Activated gamma-delta T cell treated with anti-CD3 and anti-CD28 coated beads, Interleukin-2, amount 50 U/mL, for 16 hours (primary cell): ENCODE measurements around the gene CAT.

ENCODE experiments used
- DNase-seq: peaks from one replicate; pipeline ENCODE4 v3.0.0-alpha.2; 2020; ENCODE audit warnings: low read depth

Gene CAT

DNA sequence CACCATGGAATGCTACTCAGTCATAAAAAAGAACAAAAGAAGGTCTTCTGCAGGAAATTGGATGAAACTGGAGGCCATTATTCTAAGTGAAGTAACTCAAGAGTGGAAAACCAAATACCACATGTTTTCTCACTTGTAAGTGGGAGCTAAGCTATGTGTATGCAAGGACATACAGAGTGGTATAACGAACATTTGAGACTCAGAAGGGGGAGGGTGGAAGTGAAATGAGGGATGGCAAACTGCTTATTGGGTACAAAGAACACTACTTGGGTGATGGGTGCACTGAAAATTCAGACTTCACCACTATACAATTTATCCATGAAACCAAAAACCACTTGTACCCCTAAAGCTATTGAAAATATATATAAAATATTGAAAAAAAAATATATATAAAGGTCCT, 13.4 kb upstream of the CAT start:
- DNase-seq, result no peak

DNA sequence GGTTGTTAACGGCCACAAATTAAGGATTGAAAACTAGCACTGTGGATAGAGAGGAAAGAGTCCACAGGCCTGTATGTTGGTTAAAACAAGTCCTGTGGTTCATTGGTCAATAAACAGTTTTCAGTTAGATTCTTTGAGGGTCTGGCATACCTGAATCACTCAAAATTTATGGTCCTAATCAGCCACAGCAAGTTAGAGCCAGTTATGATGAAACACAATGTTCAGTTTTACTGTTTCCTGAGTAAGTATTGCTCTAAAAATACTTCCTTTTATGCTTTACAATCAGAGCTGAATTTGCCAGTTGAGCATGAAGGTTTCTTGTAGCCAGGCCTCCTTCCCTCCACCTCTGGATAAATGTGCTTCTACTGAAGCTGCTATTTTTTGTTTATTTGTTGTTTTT, 12.9 kb upstream of the CAT start:
- no peak for DNase-seq

DNA sequence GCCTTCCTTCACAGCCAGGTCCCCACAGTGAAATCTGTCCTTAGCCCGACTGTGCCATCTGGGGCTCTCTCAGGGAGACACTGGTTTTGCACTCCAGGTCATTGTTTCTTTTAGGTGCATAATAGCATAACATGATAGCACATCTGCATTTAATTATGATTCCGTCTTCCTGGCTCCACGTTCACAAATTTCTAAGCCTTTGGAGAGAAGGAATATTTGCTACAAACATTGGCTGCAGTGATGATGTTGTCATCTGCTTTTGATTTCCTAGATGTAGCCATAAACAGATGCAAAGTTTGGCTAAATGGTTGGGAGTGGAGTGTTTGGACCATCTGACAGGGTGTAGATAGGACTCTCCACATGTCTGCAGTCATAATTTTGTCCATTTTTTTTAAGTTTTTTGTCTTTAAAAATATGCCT, 12.0 kb upstream of the CAT start:
- no peak for DNase-seq

DNA sequence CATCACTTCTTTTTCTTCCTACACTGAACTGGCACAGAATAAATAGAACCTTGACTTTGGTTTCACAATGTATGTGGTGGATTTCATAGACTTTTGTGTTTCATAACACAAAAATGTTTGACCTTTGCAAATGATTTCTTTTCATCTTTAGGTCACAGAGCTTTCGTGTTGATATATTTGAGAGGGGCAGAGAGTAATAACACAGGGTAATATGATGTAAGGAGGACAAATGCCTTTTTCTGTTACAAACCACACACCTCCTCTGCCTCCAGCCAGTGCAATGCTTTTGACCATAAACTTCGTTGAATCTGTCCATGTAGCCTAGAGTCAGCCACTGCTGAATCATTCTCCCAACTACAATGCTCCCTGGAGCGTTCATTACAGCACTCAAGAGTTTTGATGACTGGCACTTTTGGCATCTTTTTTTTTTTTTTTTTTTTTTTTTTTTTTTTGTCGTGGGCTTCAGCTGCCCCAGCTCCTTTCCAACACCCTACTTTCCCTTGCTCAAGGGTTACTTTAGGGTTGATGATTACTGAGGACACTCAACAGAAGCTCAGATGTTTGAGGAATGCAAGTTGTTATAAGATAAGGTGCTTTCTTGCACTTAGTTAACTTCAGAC, 11.4 kb upstream of the CAT start:
- no peak for DNase-seq

DNA sequence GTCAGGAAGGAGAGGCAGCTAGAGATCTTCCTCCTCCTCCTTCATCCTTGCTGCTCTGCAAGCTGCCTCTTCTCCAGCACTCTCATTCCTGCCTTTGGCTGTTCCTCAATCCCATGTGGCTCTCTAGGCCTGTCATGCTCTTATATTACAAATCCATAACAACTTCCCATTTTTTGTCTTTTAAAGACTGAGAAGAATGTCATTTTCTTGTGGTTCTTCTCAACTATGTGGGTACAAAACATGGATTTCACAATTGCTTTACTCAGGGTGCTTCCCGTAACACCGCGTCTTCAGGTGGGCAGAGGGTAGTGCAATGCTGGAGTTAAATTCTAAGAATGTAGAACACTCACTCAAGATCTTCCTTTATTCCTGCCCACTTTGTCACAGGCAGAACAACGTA, 6.8 kb upstream of the CAT start:
- DNase-seq, result no peak

DNA sequence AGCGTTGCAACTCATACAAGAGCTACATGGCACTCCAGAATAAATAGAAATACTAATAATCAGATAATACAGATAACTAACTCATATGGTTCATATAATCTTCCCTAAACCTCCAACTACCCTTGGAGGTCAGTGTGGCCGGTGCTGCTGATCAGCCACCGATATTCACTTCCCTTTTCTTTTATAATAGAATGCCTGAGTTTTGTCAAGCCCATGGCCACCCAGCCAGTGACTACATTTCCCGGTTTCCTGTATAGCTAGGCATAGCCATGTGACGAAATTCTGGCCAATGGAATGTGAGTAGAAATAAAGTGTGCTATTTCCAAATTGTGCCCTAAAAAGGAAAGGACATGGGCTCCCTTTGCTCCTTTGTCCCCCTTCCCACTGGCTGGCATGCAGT, 5.9 kb upstream of the CAT start:
- DNase-seq, result no peak

DNA sequence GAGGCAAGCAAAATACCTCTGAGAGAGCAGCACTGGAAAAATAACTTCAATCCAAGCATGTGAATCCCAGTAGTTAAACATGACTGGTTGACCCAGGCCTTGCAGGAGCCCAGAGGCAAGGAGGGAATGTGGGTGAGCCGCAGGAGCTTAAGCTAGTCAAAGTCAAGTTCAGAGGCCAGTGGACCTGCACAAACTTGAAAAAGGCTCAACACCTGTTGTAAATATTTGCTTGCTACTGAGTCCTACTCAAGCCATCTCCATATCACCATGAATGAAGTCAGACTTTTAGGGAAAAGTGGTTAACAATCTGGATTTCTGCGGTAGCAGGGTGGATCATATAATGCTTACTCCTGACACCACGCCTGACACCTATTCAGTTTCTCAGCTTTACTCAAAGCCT, 4.8 kb upstream of the CAT start:
- DNase-seq, result no peak

DNA sequence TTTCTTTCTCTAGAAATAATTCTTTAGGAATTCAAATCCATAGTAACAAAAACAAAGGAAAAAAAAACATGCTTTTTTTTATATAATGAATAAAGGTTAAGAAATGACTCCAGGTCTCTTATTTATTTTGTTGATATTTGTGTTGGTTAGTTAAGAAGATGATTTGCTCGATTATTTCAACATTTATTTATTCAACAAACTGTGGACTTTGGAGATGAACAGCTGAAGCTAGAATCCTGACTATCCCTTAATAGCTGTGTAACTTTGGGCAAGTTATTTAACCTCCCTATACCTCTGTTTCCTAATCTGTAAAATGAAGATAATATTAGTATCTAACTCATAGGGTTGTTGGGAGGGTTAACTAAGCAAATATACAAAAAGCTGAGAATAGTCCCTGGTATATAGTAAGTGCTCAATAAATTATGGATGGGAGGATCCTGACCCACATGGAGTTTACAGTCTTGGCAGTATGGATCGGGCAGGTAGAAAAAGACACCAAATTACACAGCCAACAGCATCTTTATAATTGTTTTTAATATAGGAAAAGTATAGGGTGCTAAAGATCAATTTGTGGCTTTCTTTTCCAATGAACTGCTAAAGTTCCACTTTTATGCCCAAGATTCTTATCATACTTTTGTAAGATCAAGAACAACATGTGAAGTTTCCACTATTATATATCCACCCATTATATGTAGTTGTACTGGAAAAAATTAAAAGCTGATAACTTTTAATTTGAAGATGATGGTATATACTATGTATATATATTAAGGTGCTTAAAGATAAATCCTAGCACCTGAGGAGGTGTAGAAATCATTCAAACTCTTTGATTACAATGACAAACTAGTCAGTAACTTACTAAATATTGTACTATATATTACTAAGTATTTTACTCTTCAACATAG, 1.3 kb upstream of the CAT start:
- DNase-seq, result no peak

DNA sequence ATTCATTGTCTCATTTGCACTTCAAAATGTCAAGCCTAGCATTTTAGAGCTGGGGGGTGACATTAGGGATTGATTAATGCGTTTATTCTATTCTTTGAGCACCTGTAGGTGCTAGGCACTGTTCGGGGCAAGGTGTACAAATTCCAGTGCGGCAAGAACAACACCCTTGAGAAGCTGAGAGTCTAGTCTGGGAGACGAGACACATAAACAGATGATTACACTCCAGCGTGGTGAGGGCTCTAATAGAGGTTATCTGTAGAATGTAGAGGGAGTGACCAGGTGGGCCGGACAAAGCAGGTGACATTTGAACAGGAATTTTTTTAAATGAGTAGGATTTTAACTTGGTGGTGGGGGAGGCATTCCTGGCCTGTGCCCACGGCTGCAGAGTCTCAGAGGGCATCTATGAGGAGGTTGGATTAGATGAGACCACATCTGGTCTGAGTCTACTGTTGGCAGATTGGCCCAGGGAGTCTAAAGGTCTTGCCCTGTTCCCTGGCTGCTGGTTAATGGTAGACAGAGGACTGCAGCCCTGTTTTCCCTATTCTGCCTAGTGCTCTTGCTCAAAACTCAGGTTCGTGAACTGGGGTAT, 970 bp downstream of the CAT start:
- DNase-seq, result no peak

DNA sequence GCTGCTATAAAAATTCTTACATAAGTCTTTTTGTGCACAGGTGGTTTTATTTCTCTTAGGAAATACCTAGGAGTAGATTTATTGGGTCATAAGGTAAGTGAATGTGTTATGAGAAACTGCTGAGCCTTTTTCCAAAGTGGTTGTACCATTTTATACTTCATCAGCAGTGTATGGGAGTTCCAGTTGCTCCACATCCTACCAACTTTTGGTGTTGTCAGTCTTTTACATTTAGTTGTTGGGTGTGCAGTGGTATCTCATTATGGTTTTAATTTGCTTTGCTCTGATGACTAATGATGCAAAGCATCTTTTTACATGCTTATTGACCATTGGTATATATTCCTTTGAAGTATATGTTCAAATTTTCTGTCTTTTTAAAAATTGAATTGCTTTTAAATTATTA, 3.1 kb downstream of the CAT start:
- no peak for DNase-seq

DNA sequence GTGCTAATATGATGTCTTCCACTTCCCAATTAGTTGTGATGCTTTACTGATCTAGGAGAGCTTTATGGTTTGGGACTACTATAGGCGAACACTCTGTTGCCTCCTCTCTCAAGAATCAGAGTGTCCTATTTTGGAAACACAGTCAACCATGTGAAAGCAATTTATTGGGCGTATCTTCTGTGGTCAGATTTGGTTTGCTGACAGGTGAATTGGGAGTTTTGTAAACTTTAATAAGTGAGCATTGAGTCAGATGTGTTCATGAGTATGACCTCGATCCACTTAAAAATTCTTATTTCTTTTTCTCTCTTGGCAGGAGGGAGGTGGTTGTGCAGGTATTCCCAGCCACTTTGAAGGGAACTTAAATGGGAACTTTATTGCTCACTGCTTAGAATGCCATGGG, 4.4 kb downstream of the CAT start:
- DNase-seq, result no peak

DNA sequence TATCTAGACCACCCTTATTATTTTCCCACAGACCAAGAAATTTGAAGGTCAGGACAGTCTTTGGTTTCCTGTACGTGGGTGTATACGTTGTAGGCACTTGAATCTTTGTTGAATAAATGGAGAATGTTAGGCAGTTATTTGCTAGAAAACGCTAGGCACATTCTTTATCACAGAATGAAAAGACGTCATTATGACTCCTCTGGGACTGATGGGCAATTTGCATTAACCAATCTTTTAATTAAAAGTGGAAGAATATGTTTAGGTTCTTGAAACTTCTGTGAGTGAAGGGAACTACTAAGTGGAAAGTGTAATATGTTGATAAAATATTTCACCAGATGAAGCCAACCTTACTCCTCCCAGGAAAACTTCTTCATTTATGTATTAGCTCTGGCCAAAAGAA, 5.7 kb downstream of the CAT start:
- no peak for DNase-seq

DNA sequence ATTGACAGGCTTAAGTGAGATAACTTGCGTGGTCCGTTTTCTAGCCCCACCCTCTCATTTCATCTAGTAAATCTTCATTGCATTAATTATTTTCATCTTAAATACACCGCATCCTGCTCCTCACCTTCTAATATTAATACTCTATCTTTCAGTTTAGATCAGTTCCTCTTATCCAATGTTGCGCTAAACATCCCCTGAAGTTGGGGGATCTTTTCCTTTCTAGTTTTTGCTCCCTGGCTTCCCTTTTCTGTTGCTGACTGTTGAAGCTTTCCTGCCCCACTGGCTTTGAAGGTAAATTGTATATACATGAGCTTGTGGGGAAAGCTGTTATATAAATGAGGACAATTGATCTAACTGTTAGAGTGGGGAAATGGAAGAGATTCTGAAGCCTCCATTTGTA, 7.2 kb downstream of the CAT start:
- no peak for DNase-seq

DNA sequence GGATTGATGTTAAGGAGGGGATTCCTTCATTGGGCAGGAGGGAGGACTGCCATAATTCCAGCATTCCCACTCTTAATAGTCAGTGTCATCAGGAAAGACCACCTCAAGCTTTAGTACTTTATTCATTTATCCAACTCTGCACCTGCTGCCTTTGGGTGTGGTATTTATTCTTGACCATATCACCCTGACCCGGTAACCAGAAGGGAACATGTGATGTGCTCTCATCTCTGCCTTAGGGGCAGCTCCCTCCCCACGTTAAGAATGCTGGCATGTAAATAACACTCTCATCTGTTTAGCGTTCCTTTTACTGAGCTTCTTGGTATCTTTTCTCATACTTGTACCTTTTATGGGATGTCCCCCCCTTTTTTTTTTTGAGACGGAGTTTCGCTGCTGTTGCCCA, 7.7 kb downstream of the CAT start:
- no peak for DNase-seq

DNA sequence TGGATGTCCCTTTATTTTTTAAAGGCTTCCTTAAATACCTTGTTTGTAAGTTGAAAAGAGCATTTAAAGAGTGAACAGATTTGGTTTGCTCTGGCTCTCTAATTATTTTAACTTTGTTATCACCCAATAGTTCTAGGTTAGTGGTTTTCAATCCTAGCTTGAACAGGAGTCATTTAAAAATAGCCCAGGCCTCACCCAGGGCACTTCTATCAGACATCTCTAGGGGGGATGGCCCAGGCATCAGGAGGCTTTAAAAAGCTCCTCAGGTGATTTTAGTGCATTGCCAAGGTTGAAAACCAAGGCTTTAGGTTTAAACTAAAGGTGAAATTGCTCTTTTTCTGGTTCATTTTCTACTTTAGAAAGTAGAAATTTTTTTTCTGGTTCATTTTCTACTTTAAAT, 8.3 kb downstream of the CAT start:
- no peak for DNase-seq

DNA sequence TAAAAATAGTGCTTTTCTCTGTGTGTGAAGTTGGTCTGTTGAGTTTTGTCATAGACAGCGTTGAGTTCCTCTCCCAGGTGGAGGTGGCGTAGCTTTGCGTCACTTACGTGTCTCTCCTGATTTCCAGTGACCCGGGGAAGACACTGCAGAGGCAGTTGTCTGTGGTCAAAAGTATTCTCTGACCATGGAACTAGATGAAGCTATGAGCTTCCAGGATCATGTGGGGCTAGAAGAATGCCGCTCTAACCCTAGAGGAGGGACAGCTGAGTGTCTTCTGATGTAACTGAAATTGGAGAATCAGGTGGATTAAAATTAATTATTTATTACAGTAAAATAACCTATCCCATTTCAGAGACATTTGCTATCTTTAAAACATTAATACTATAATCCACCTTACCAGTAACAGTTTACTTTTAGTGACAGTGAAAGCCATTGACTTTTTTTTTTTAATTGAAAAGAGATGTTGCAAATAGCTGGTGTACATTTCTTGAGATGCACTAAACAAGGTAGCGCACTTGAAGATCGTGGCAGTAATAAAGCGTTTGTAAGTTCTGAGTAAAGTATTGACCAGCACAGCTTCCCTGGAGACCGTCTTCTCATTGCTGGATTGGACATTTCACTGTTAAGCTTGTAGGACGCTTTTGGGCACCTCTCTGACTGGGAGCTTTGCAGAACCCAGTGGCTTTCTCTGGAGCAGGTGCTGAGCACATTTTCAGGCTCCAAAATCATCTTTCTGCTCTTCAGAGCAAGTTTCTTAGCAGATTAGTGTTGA, 9.7 kb downstream of the CAT start:
- DNase-seq, result no peak

DNA sequence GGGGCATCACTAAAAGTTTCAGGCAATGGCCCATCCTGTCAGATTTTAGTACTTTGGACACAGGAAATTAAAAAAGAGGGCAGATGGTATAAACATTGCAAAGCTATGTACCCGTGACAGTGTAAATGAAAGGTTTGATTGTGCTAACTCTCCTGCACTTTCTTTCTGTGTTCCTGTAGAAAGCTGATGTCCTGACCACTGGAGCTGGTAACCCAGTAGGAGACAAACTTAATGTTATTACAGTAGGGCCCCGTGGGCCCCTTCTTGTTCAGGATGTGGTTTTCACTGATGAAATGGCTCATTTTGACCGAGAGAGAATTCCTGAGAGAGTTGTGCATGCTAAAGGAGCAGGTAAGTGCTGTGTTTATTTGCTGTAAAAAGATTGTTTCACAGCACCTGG, 10.3 kb downstream of the CAT start:
- DNase-seq, result no peak

DNA sequence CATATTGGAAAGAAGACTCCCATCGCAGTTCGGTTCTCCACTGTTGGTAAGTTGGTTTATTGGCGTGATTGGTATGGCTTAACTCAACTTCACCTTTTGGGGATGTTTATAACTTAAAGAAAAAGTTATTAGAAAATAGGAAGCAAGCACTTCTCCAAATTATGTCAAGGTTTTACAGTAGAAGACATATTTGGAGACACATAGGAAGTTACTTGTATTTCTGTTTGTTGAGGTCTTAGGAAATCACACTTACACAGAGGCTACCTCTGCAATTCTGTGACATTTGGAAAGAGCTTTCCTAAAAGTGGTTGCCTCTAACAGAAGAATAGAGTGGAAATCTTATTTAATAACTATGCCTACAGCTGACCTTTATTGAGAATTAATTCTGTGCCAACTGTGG, 12.3 kb downstream of the CAT start:
- DNase-seq, result no peak

DNA sequence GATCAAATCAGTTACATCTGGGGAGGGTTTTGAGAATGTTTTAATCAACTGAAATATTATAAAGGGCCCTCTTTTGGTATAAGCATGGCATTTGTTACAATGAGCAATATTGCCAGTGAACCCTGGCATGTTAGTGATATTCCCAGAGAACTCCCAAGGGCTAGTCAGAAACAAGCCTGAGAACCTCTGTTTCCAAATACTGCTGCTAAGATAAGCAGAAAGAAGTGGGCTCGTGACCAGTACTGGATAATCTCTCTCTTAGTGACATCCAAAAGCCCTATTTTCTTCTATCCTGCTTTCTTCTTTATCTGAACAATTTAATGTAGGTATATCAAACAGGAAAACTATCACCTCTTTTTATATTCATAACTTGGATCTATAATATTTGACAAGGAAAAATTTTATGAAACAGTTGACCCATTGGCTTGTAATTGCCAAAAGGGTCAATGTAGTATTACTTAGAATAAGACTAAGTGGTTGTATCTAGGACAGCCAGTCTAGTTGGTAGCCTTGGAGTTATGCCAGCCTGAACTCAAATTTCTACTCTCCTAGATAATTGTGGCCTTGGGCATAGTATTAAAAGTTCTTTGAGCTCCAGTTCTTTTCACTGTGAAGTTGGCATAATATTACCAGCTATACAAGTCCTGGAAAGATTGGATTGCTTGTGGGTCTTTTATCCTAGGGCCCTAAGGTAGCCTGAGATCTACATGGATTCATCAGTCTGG, 15.7 kb downstream of the CAT start:
- no peak for DNase-seq

DNA sequence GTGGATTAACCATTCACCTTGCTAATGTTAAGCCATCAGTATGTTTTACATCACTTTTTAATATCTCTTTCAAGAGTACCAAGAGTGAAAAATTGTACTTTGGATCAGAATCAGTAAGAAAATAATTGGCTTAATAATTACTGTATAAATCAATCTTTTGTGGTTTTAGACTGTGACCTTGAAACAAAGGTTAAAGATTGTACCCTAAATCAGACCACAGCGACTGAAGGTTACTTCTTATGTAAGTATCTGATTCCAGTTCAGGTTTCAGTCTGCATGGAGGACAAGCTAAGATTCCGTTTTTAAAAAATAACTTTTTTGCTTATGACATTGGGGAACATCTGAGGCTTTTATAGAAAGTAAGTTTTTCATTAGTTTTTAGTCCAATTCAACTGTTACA, 18.9 kb downstream of the CAT start:
- DNase-seq, result no peak

DNA sequence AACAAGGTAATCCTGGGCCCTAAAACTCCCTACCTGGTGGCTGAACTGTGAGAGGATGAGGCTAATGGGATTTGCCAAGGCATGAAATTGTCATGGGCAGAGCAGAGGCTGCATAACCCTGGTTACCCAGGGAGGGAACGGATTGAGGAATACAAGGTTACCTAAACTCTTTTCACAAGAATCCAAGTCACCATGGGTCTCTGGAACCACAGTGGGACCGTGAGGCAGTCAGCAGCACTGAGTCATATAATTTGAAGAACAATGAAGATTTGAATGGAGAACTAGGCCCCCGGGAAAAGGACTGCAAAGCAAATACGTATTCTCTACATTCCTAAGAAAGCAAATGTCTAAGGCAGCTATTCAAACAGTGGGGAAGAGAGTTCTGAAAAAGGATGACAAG, 19.8 kb downstream of the CAT start:
- no peak for DNase-seq

DNA sequence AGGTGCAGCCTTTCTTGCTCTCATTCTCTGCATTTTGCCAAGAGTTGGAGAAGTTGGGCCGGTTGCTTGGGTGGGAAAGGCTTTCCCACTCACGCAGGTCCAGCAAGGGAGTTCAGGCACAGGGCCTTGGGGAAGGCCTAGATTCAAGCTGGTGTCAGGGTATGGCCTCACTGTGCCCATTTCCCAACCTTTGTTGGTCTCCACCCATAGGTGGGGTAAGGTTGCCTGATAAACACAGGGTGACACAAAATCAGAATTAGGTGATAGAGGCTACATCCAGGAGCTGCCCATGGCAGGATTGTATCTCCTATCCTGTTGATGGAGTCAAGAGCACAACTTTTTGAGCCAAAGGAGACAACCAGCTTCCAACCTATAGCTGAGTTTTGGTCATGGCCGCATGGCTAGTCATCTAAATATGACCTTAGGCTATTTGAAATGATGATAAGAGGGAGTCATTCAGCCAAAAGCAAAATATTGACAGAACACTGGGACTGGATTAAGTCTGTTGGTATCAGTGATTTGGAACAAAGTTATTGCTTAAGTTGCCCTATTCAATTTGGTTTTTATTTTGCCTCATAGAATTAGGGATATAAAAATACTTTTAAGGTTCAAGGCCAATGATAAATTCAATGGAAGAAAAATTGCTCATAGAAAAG, 20.9 kb downstream of the CAT start:
- DNase-seq, result no peak
